SK-N-MC (cell line): ENCODE results near the gene DNAH17.

Experiments
- EZH2 ChIP-seq: fragments of 200-600 bp; sonication (generic); IDR thresholded peaks from one replicate; pipeline ENCODE4 v1.6.1; 2017; ENCODE audit warnings: antibody characterized with exemption
- FOXP2 ChIP-seq: optimal IDR thresholded peaks from 2 replicates; pipeline ENCODE3; 2011; ENCODE audit warnings: mild to moderate bottlenecking, moderate library complexity; ENCODE audit not compliant: insufficient read depth; ENCODE audit errors: extremely low read length, control extremely low read depth
- POLR2AphosphoS5 ChIP-seq: IDR thresholded peaks from 2 replicates; pipeline ENCODE4 v1.6.1; 2012; ENCODE audit warnings: mild to moderate bottlenecking, low read depth, low read length, borderline replicate concordance

DNA sequence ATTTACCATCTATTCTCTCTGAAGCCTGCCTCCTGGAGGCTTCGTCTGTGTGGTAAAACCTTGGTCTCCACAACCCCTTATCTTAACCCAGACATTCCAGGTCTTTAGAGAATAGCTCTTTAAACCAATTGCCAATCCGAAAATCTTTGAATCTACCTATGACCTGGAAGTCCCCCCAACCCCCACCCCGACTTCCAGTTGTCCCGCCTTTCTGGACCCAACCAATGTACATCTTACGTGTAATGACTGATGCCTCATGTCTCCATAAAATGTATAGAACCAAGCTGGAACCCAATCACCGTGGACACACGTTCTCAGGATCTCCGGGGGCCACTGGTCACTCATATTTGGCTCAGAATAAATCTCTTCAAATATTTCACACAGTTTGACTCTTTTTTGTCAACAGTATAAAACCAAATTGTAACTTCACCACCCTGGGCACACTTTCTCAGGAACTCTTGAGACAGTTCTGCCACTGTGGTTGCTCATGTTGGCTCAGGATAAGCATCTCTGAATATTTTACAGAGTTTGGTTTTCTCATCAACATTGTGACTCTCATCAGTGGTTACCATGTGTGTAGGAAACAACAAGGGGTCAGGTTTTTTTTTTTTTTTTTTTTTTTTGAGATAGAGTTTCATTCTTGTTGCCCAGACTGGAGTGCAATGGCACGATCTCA lies 18.1 kb upstream of the DNAH17 start:
- TF ChIP-seq EZH2 = no peak
- TF ChIP-seq POLR2AphosphoS5 = no peak
- TF ChIP-seq FOXP2 = no peak
